GM12878 (cell line): ENCODE results near the gene DACH1. TPM values are rescaled to one million over a fixed set of nuclear protein-coding genes. Genes with fewer than 3 reads are reported as not detected.

Experiments
- ATAC-seq: fragments of 200-7000 bp; cut with Tn5 transposase; 3 replicates; pipeline ENCODE4 v1.9.1; 2020; ENCODE audit warnings: mild to moderate bottlenecking, moderate library complexity
- BruUV-seq: library from RNA; stranded (reverse); fragments of 400-500 nt; replicated peaks from 2 replicates; lab custom pipeline; 2021; lab: Mats Ljungman, UMichigan
- CTCF ChIA-PET: fragments of 300-600 bp; sonication (Branson Sonifier 250); formaldehyde crosslinking; extraction: SDS; loops from one replicate; lab custom pipeline; 2021; ENCODE audit warnings: inconsistent platforms; lab: Yijun Ruan, JAX
- POLR2A ChIA-PET: fragments of 350-600 bp; formaldehyde crosslinking; extraction: SDS; loops from one replicate; lab custom pipeline; 2021; ENCODE audit warnings: inconsistent platforms; lab: Charles Lee
- RAD21 ChIA-PET: fragments of 300-600 bp; sonication (Branson Sonifier 250); formaldehyde crosslinking; loops from one replicate; lab custom pipeline; 2023; ENCODE audit warnings: antibody characterized with exemption; ENCODE audit not compliant: unreplicated experiment; lab: Charles Lee
- SMC1A ChIA-PET: fragments of 300-600 bp; sonication (Branson Sonifier 250); formaldehyde crosslinking; loops from one replicate; lab custom pipeline; 2023; ENCODE audit not compliant: unreplicated experiment, uncharacterized antibody; lab: Charles Lee
- DNase-seq: peaks from one replicate; pipeline ENCODE4 v3.0.0-alpha.2; 2011; ENCODE audit warnings: low read depth, low spot score
- FAIRE-seq: peaks from 3 replicates; lab custom pipeline; 2011; peaks lifted over from hg19 to GRCh38; lab: Jason Lieb, UNC
- H2AFZ ChIP-seq: 2 replicates; pipeline ENCODE4 v1.6.0; 2011; ENCODE audit warnings: low read depth, low read length, control low read depth; ENCODE audit not compliant: control insufficient read depth
- H3K27ac ChIP-seq: 2 replicates; pipeline ENCODE4 v1.5.1; 2011; ENCODE audit warnings: control low read depth; ENCODE audit not compliant: control insufficient read depth, insufficient read depth
- H3K27me3 ChIP-seq, 2 experiments: replicated peaks in 1 of 2; 2 replicates each; pipeline versions ENCODE4 v1.6.0 to v1.6.1; 2011; ENCODE audit warnings: low read length in 1 of 2; ENCODE audit not compliant: control insufficient read depth in 2 of 2, insufficient read depth in 2 of 2
- H3K36me3 ChIP-seq, 2 experiments: 2 replicates each; pipeline ENCODE4 v1.5.1; 2011; ENCODE audit warnings: low read length in 1 of 2; ENCODE audit not compliant: control insufficient read depth in 2 of 2, insufficient read depth in 2 of 2
- H3K4me1 ChIP-seq: 2 replicates; pipeline ENCODE4 v1.6.1; 2011; ENCODE audit warnings: mild to moderate bottlenecking, low read length, moderate library complexity, mixed read lengths; ENCODE audit not compliant: control insufficient read depth, insufficient read depth
- H3K4me2 ChIP-seq: 2 replicates; pipeline ENCODE4 v1.6.0; 2011; ENCODE audit warnings: control low read depth; ENCODE audit not compliant: control insufficient read depth, insufficient read depth
- H3K4me3 ChIP-seq: fragments of 200-600 bp; sonication (generic); 2 replicates; pipeline ENCODE4 v1.5.1; 2016
- H3K79me2 ChIP-seq: 2 replicates; pipeline ENCODE4 v1.6.0; 2011; ENCODE audit warnings: low read length; ENCODE audit not compliant: control insufficient read depth, insufficient read depth
- H3K9ac ChIP-seq: 2 replicates; pipeline ENCODE4 v1.8.0; 2011; ENCODE audit warnings: low read length, control low read depth, mixed read lengths; ENCODE audit not compliant: control insufficient read depth, insufficient read depth
- H3K9me3 ChIP-seq: replicated peaks from 3 replicates; pipeline ENCODE4 v1.5.1; 2011; ENCODE audit warnings: mild to moderate bottlenecking, low read length; ENCODE audit not compliant: control insufficient read depth, insufficient read depth
- H4K20me1 ChIP-seq: 2 replicates; pipeline ENCODE4 v1.6.0; 2011; ENCODE audit not compliant: control insufficient read depth, insufficient read depth
- CBFB ChIP-seq: IDR thresholded peaks from 2 replicates; pipeline ENCODE4 v1.6.1; 2016; ENCODE audit warnings: antibody characterized with exemption, low read depth
- ESRRA ChIP-seq: IDR thresholded peaks from 2 replicates; pipeline ENCODE4 v1.6.1; 2012; ENCODE audit warnings: mild to moderate bottlenecking, low read length, improper control_type of control experiment
- GABPA ChIP-seq: IDR thresholded peaks from 2 replicates; pipeline ENCODE4 v1.6.1; 2014; ENCODE audit warnings: antibody characterized with exemption, low read depth, mild to moderate bottlenecking, inconsistent platforms
- HCFC1 ChIP-seq: fragments of 150-350 bp; IDR thresholded peaks from 2 replicates; pipeline ENCODE4 v1.6.1; 2014; ENCODE audit warnings: low read length
- LARP7 ChIP-seq: fragments of 450-650 bp; IDR thresholded peaks from 2 replicates; pipeline ENCODE4 v1.6.1; 2017; ENCODE audit warnings: mild to moderate bottlenecking
- MTA3 ChIP-seq: IDR thresholded peaks from 2 replicates; pipeline ENCODE4 v1.6.1; 2012; ENCODE audit warnings: low read length, inconsistent platforms, borderline replicate concordance
- POLR2AphosphoS2 ChIP-seq: IDR thresholded peaks from 2 replicates; pipeline ENCODE4 v1.6.1; 2011; ENCODE audit warnings: low read depth, mild to moderate bottlenecking, low read length, improper control_type of control experiment, moderate library complexity
- SIN3A ChIP-seq: IDR thresholded peaks from 2 replicates; pipeline ENCODE4 v1.6.1; 2012; ENCODE audit warnings: low read depth, low read length, improper control_type of control experiment
- STAT1 ChIP-seq: fragments of 450-650 bp; conservative IDR thresholded peaks from 2 replicates; pipeline ENCODE4 v1.6.1; 2014; ENCODE audit warnings: antibody characterized with exemption, mild to moderate bottlenecking
- WGBS: methylation state at CpG from one replicate; pipeline ENCODE4 v1.1.6; 2016; ENCODE audit warnings: low lambda C conversion rate; ENCODE audit not compliant: insufficient replicate concordance, insufficient coverage; ENCODE audit errors: missing lambda C conversion rate; 5-methylcytosine and 5-hydroxymethylcytosine counted together
- in situ Hi-C: fragments of 300-500 bp; cut with MboI; formaldehyde crosslinking; loops from 9 replicates; pipeline ENCODE4 v1.14.3; 2018; ENCODE audit warnings: mixed read lengths
- intact Hi-C: fragments of 100-400 bp; cut with micrococcal nuclease; formaldehyde crosslinking; loops from one replicate; pipeline ENCODE4 v1.14.2; 2022; ENCODE audit not compliant: unreplicated experiment
- polyA plus RNA-seq, 11 experiments: library from polyadenylated mRNA; depleted of rRNA in 4 of 11; unstranded in 6 of 11; stranded (reverse) in 5 of 11; fragments of >200 nt; fragmentation: Nextera tagmentation in 4 of 11; fragmentation: Illumina TruSeq in 1 of 11; extraction: Ambion mirVana in 4 of 11; extraction: Trizol in 1 of 11; gene quantifications; 1 replicate in 1 of 11; 2 replicates in 10 of 11; pipeline versions ENCODE4 v1.2.1 to v1.2.3, GENCODE V29; 2011 to 2016; ENCODE audit warnings: inconsistent platforms in 2 of 11, missing spikeins in 2 of 11, low read depth in 1 of 11
- total RNA-seq, 4 experiments: library from RNA; depleted of rRNA in 3 of 4; stranded (reverse); fragments of >200 nt in 3 of 4; fragmentation: Illumina TruSeq in 1 of 4; extraction: Trizol in 1 of 4; gene quantifications; 2 replicates each; pipeline versions ENCODE4 v1.2.1 to v1.2.3, GENCODE V29; 2013 to 2021
- TF ChIP-seq, protein P1 (sequence below): fragments of 450-650 bp; IDR thresholded peaks from 2 replicates; pipeline ENCODE4 v1.6.1; 2017; ENCODE audit warnings: mild to moderate bottlenecking, moderate library complexity
- TF ChIP-seq, protein P2 (sequence below): fragments of 450-650 bp; IDR thresholded peaks from 2 replicates; pipeline ENCODE4 v1.6.1; 2017; ENCODE audit warnings: low read depth, mild to moderate bottlenecking, moderate library complexity
- TF ChIP-seq, protein P3 (sequence below): IDR thresholded peaks from 2 replicates; pipeline ENCODE4 v1.6.1; 2012; ENCODE audit warnings: low read length, inconsistent platforms

The DACH1 gene
- total and polyA plus RNA-seq, 10 of the 15 experiments (the other 5 are each of a cell fraction or from before 2014, with no cell fraction given): 0.05 TPM; not detected in 9

DNA sequence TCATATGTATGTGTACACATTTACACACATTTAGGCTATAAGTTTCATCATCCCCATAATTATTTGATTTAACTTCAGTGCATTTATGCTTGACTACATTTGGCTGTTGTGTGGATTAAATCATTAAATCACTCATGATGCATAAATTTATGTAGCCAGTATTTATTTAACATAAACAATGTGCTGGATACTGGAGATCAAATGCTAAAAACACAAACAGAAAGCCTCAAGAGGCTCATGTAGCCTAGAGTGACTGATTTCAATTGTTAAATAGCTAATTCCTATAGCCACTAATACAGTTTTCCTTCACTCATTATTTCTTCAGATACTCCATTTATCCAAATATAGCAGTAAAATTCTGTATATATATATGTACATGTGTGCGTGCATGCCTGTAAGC lies 376.0 kb downstream of the DACH1 start:
- POLR2A ChIA-PET: no interaction called here
- 90% methylated on average over 1 of the region's 1 CpG for WGBS
- CTCF ChIA-PET: interaction anchor here (1.0 to 1.3 kb wide), 2 partner anchors 13 to 388 kb away, joined by 3 read pairs; no protein-coding TSS in a partner anchor
- RAD21 ChIA-PET: no interaction called here
- Histone ChIP-seq H3K36me3 (no peaks in the 10 kb centered on the region), H3K79me2 (no peaks in the 10 kb centered on the region), H4K20me1 (no peaks in the 10 kb centered on the region), H3K4me2 (no peak overlapping the region), H3K9ac (no peak overlapping the region), H3K27me3 (no peaks in the 10 kb centered on the region; a peak in 1 of 4 replicates), H3K4me1 (no peaks in the 10 kb centered on the region), H3K27ac (no peak overlapping the region), H2AFZ (no peak overlapping the region), H3K9me3 (no peaks in the 10 kb centered on the region), H3K4me3 (no peak overlapping the region)
- intact Hi-C loops: no loop called here
- no TSS peak for BruUV-seq
- in situ Hi-C loops: no loop called here
- DNase-seq (no peak), FAIRE-seq (no peak), ATAC-seq (no peak)
- TF ChIP-seq MTA3 (no peak), HCFC1 (no peak), SIN3A (no peak), ESRRA (no peak), STAT1 (no peak), CBFB (no peak), POLR2AphosphoS2 (no peak), LARP7 (no peak), GABPA (no peak)
- TF ChIP-seq, protein P1, sequence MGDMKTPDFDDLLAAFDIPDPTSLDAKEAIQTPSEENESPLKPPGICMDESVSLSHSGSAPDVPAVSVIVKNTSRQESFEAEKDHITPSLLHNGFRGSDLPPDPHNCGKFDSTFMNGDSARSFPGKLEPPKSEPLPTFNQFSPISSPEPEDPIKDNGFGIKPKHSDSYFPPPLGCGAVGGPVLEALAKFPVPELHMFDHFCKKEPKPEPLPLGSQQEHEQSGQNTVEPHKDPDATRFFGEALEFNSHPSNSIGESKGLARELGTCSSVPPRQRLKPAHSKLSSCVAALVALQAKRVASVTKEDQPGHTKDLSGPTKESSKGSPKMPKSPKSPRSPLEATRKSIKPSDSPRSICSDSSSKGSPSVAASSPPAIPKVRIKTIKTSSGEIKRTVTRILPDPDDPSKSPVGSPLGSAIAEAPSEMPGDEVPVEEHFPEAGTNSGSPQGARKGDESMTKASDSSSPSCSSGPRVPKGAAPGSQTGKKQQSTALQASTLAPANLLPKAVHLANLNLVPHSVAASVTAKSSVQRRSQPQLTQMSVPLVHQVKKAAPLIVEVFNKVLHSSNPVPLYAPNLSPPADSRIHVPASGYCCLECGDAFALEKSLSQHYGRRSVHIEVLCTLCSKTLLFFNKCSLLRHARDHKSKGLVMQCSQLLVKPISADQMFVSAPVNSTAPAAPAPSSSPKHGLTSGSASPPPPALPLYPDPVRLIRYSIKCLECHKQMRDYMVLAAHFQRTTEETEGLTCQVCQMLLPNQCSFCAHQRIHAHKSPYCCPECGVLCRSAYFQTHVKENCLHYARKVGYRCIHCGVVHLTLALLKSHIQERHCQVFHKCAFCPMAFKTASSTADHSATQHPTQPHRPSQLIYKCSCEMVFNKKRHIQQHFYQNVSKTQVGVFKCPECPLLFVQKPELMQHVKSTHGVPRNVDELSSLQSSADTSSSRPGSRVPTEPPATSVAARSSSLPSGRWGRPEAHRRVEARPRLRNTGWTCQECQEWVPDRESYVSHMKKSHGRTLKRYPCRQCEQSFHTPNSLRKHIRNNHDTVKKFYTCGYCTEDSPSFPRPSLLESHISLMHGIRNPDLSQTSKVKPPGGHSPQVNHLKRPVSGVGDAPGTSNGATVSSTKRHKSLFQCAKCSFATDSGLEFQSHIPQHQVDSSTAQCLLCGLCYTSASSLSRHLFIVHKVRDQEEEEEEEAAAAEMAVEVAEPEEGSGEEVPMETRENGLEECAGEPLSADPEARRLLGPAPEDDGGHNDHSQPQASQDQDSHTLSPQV: no peak
- TF ChIP-seq, protein P2, sequence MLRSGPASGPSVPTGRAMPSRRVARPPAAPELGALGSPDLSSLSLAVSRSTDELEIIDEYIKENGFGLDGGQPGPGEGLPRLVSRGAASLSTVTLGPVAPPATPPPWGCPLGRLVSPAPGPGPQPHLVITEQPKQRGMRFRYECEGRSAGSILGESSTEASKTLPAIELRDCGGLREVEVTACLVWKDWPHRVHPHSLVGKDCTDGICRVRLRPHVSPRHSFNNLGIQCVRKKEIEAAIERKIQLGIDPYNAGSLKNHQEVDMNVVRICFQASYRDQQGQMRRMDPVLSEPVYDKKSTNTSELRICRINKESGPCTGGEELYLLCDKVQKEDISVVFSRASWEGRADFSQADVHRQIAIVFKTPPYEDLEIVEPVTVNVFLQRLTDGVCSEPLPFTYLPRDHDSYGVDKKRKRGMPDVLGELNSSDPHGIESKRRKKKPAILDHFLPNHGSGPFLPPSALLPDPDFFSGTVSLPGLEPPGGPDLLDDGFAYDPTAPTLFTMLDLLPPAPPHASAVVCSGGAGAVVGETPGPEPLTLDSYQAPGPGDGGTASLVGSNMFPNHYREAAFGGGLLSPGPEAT: no peak
- TF ChIP-seq, protein P3, sequence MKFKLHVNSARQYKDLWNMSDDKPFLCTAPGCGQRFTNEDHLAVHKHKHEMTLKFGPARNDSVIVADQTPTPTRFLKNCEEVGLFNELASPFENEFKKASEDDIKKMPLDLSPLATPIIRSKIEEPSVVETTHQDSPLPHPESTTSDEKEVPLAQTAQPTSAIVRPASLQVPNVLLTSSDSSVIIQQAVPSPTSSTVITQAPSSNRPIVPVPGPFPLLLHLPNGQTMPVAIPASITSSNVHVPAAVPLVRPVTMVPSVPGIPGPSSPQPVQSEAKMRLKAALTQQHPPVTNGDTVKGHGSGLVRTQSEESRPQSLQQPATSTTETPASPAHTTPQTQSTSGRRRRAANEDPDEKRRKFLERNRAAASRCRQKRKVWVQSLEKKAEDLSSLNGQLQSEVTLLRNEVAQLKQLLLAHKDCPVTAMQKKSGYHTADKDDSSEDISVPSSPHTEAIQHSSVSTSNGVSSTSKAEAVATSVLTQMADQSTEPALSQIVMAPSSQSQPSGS: no peak
- SMC1A ChIA-PET: interaction anchor here (2.0 kb wide), 1 partner anchor 12 kb away, joined by 5 read pairs; no protein-coding TSS in a partner anchor
